ENCODE measurements around the gene B3GNT2. TPM values are rescaled to one million over a fixed set of nuclear protein-coding genes. Genes with fewer than 3 reads are reported as not detected.

The B3GNT2 gene
- total and polyA plus RNA-seq, 9 donors, result 6.7 to 20.6 (median 11.2) TPM

GRCh38 chr2:62221141-62221540, 25.2 kb downstream of the B3GNT2 start:
- no peak for DNase-seq
- Histone ChIP-seq H3K27me3 (no peaks in the 10 kb centered on the region), H3K4me1 (ENCODE audit: insufficient read depth) (peaks cover 4% of the 10 kb centered on the region), H3K9me3 (no peaks in the 10 kb centered on the region), H3K36me3 (no peaks in the 10 kb centered on the region), H3K27ac (no peak overlapping the region), H3K4me3 (no peak overlapping the region)
- TF ChIP-seq, protein P1, sequence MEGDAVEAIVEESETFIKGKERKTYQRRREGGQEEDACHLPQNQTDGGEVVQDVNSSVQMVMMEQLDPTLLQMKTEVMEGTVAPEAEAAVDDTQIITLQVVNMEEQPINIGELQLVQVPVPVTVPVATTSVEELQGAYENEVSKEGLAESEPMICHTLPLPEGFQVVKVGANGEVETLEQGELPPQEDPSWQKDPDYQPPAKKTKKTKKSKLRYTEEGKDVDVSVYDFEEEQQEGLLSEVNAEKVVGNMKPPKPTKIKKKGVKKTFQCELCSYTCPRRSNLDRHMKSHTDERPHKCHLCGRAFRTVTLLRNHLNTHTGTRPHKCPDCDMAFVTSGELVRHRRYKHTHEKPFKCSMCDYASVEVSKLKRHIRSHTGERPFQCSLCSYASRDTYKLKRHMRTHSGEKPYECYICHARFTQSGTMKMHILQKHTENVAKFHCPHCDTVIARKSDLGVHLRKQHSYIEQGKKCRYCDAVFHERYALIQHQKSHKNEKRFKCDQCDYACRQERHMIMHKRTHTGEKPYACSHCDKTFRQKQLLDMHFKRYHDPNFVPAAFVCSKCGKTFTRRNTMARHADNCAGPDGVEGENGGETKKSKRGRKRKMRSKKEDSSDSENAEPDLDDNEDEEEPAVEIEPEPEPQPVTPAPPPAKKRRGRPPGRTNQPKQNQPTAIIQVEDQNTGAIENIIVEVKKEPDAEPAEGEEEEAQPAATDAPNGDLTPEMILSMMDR (IDR thresholded peaks at IDR 0.05), result no peak
- TF ChIP-seq POLR2A (IDR thresholded peaks at IDR 0.05) (no peak), EP300 (IDR thresholded peaks at IDR 0.05) (no peak)
- WGBS, 3 donors, result 18 to 41% (median 23%) methylated on average over 1 of the region's 1 CpG
- intact Hi-C loops (cut with DNase I), result no loop called here

DNA sequence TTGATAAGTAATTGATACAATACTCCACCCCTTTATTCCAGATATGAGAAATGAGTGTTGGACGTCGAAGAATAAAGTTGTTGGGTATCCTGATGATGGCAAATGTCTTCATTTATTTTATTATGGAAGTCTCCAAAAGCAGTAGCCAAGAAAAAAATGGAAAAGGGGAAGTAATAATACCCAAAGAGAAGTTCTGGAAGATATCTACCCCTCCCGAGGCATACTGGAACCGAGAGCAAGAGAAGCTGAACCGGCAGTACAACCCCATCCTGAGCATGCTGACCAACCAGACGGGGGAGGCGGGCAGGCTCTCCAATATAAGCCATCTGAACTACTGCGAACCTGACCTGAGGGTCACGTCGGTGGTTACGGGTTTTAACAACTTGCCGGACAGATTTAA, 26.3 kb downstream of the B3GNT2 start:
- Histone ChIP-seq H3K4me1 (ENCODE audit: insufficient read depth) (peaks cover 2% of the 10 kb centered on the region), H3K9me3 (no peaks in the 10 kb centered on the region), H3K36me3 (no peaks in the 10 kb centered on the region), H3K27me3 (no peaks in the 10 kb centered on the region), H3K4me3 (no peak overlapping the region), H3K27ac (no peak overlapping the region)
- TF ChIP-seq, protein P1 (IDR thresholded peaks at IDR 0.05), result no peak
- TF ChIP-seq POLR2A (IDR thresholded peaks at IDR 0.05) (no peak), EP300 (IDR thresholded peaks at IDR 0.05) (no peak)
- DNase-seq, result no peak
- intact Hi-C loops (cut with DNase I), result no loop called here
- 93 to 94% (median 94%) methylated on average over 12 of the region's 12 CpGs for WGBS, 3 donors

GRCh38 chr2:62222674-62223073, 26.8 kb downstream of the B3GNT2 start:
- Histone ChIP-seq H3K9me3 (no peaks in the 10 kb centered on the region), H3K27me3 (no peaks in the 10 kb centered on the region), H3K4me1 (ENCODE audit: insufficient read depth) (no peaks in the 10 kb centered on the region), H3K4me3 (no peak overlapping the region), H3K36me3 (no peaks in the 10 kb centered on the region), H3K27ac (no peak overlapping the region)
- 92 to 95% (median 93%) methylated on average over 8 of the region's 8 CpGs for WGBS, 3 donors
- intact Hi-C loops (cut with DNase I), result no loop called here
- DNase-seq, result no peak
- TF ChIP-seq, protein P1 (IDR thresholded peaks at IDR 0.05), result no peak
- no peak for TF ChIP-seq POLR2A (IDR thresholded peaks at IDR 0.05)
- TF ChIP-seq EP300 (IDR thresholded peaks at IDR 0.05), result no peak

- intact Hi-C loops (cut with DNase I), result no loop called here
- TF ChIP-seq POLR2A (IDR thresholded peaks at IDR 0.05), result no peak
- TF ChIP-seq, protein P1 (IDR thresholded peaks at IDR 0.05), result no peak
- no peak for TF ChIP-seq EP300 (IDR thresholded peaks at IDR 0.05)
- H3K4me3 ChIP-seq, result no peak overlapping the region
- no peaks in the 10 kb centered on the region for H3K36me3 ChIP-seq
- no peaks in the 10 kb centered on the region for H3K4me1 ChIP-seq (ENCODE audit: insufficient read depth)
- WGBS, 3 donors, result 80 to 85% (median 84%) methylated on average over 1 of the region's 1 CpG
- H3K27ac ChIP-seq, result no peak overlapping the region
- no peaks in the 10 kb centered on the region for H3K27me3 ChIP-seq
- no peak for DNase-seq
- H3K9me3 ChIP-seq, result no peaks in the 10 kb centered on the region
Measured at GRCh38 chr2:62224976-62225375, 29.1 kb downstream of the B3GNT2 start.

All from ovary (tissue), 9 donors.